Temporal lobe (tissue), 2 donors: Measurements from ENCODE around the gene HTR1E. TPM values are rescaled to one million over a fixed set of nuclear protein-coding genes. Genes with fewer than 3 reads are reported as not detected.

Experiments used
- small RNA-seq: library from RNA; depleted of rRNA; stranded (forward); fragments of <200 nt; gene quantifications from one replicate; pipeline ENCODE3, GENCODE V24; 2014; ENCODE audit warnings: low replicate concordance
- total RNA-seq: library from RNA; depleted of rRNA; stranded (reverse); fragments of >200 nt; gene quantifications from one replicate; pipeline ENCODE4 v1.2.3, GENCODE V29; 2014

HTR1E gene
- total RNA-seq, 1 donor from 2014 or later, result not detected

Small RNA genes lying within 50 kb of the gene (small RNA-seq; reads per million reads assigned to genes)
- gene AL157777.2, result not detected
- not detected for gene MTHFD2P2

Other genes starting within 250 kb of the HTR1E start
- gene CGA, start 157.6 kb downstream of the HTR1E start, total RNA-seq, result not detected
- 109 TPM for gene ZNF292, start 218.0 kb downstream of the HTR1E start, total RNA-seq